H1 (cell line): ENCODE results near the gene KCMF1. TPM values are rescaled to one million over a fixed set of nuclear protein-coding genes. Genes with fewer than 3 reads are reported as not detected.

Source experiments
- CTCF ChIA-PET: fragments of 300-600 bp; sonication (Branson Sonifier 250); formaldehyde crosslinking; loops from one replicate; lab custom pipeline; 2021; ENCODE audit not compliant: partially characterized antibody; lab: Charles Lee
- POLR2A ChIA-PET: fragments of 300-600 bp; sonication (Branson Sonifier 250); formaldehyde crosslinking; loops from one replicate; lab custom pipeline; 2021; ENCODE audit warnings: inconsistent platforms; ENCODE audit not compliant: partially characterized antibody; lab: Charles Lee
- DNase-seq, 2 experiments: peaks; one replicate each; pipeline versions ENCODE4 v3.0.0 to v3.0.0-alpha.2; 2010 to 2022; ENCODE audit warnings: low spot score in 2 of 2, low read depth in 1 of 2, mixed read lengths in 1 of 2
- FAIRE-seq: peaks from 2 replicates; lab custom pipeline; 2011; peaks lifted over from hg19 to GRCh38; lab: Jason Lieb, UNC
- H2AFZ ChIP-seq: 2 replicates; pipeline ENCODE4 v1.8.1; 2012; ENCODE audit warnings: low read length, inconsistent platforms
- H2AK5ac ChIP-seq: 2 replicates; pipeline ENCODE4 v1.6.1; 2013; ENCODE audit warnings: low read depth, low read length
- H2BK120ac ChIP-seq: replicated peaks from 2 replicates; pipeline ENCODE3; 2013; ENCODE audit warnings: low read depth, low read length, inconsistent platforms
- H2BK12ac ChIP-seq: 2 replicates; pipeline ENCODE4 v1.6.1; 2013; ENCODE audit warnings: low read depth, low read length
- H2BK15ac ChIP-seq: 2 replicates; pipeline ENCODE4 v1.6.1; 2013; ENCODE audit warnings: low read length
- H2BK20ac ChIP-seq: 2 replicates; pipeline ENCODE4 v1.6.1; 2013; ENCODE audit warnings: low read length
- H2BK5ac ChIP-seq: 2 replicates; pipeline ENCODE4 v1.6.1; 2013; ENCODE audit warnings: low read depth, low read length
- H3K14ac ChIP-seq: 2 replicates; pipeline ENCODE4 v1.6.1; 2013; ENCODE audit warnings: inconsistent platforms; ENCODE audit not compliant: insufficient read length
- H3K18ac ChIP-seq: 2 replicates; pipeline ENCODE4 v1.6.1; 2013; ENCODE audit warnings: low read length; ENCODE audit errors: extremely low read depth
- H3K23ac ChIP-seq: 2 replicates; pipeline ENCODE4 v1.6.1; 2013; ENCODE audit warnings: inconsistent platforms; ENCODE audit not compliant: insufficient read length
- H3K23me2 ChIP-seq: 2 replicates; pipeline ENCODE4 v1.6.1; 2013; ENCODE audit warnings: low read depth, low read length
- H3K27ac ChIP-seq: 2 replicates; pipeline ENCODE4 v1.6.1; 2011; ENCODE audit warnings: low read depth, low read length, inconsistent platforms
- H3K27me3 ChIP-seq, 4 experiments: replicated peaks in 1 of 4; 1 replicate in 1 of 4; 2 replicates in 3 of 4; pipeline versions ENCODE4 v1.6.1 to v1.8.1; 2011 to 2013; ENCODE audit warnings: low read length in 3 of 4, mild to moderate bottlenecking in 3 of 4, inconsistent platforms in 2 of 4, mixed read lengths in 2 of 4, moderate library complexity in 1 of 4; ENCODE audit not compliant: control insufficient read depth in 3 of 4, insufficient read depth in 3 of 4; ENCODE audit errors: extremely low read depth in 1 of 4
- H3K36me3 ChIP-seq, 4 experiments: 2 replicates each; pipeline versions ENCODE4 v1.6.1 to v1.8.1; 2011 to 2013; ENCODE audit warnings: mild to moderate bottlenecking in 4 of 4, low read length in 3 of 4, moderate library complexity in 2 of 4, control low read depth in 1 of 4, inconsistent platforms in 1 of 4; ENCODE audit not compliant: insufficient read depth in 4 of 4, control insufficient read depth in 2 of 4
- H3K4ac ChIP-seq: replicated peaks from 2 replicates; pipeline ENCODE3; 2013; ENCODE audit warnings: low read length, low read depth, mixed read lengths, inconsistent platforms; ENCODE audit not compliant: insufficient read length
- H3K4me1 ChIP-seq, 4 experiments: replicated peaks in 1 of 4; 1 replicate in 1 of 4; 2 replicates in 3 of 4; pipeline versions ENCODE4 v1.6.1 to v1.8.1; 2011 to 2013; ENCODE audit warnings: low read length in 3 of 4, inconsistent platforms in 2 of 4, mixed read lengths in 1 of 4; ENCODE audit not compliant: insufficient read depth in 4 of 4, control insufficient read depth in 3 of 4
- H3K4me2 ChIP-seq, 2 experiments: 2 replicates each; pipeline versions ENCODE4 v1.6.1 to v1.8.1; 2011 to 2013; ENCODE audit warnings: low read depth in 2 of 2, low read length in 2 of 2, control low read depth in 1 of 2, inconsistent platforms in 1 of 2, mild to moderate bottlenecking in 1 of 2; ENCODE audit not compliant: insufficient read depth in 1 of 2
- H3K4me3 ChIP-seq, 4 experiments: fragments of 200-600, 300-600 bp in 1 of 4; sonication (generic), shearing (Covaris generic), sonication (Bioruptor Twin) in 1 of 4; 2 replicates each; pipeline versions ENCODE4 v1.5.1 to v1.8.1; 2011 to 2016; ENCODE audit warnings: low read length in 4 of 4, low read depth in 3 of 4, control low read depth in 2 of 4, inconsistent platforms in 2 of 4, mild to moderate bottlenecking in 2 of 4, mixed read lengths in 1 of 4, moderate library complexity in 1 of 4; ENCODE audit not compliant: insufficient read depth in 2 of 4; ENCODE audit errors: extremely low read depth in 1 of 4
- H3K56ac ChIP-seq: replicated peaks from 2 replicates; pipeline ENCODE3; 2013; ENCODE audit warnings: low read depth, mild to moderate bottlenecking, mixed read lengths, low read length, inconsistent platforms; ENCODE audit not compliant: insufficient read length
- H3K79me1 ChIP-seq: 2 replicates; pipeline ENCODE4 v1.6.1; 2013; ENCODE audit warnings: low read depth, low read length, control low read depth
- H3K79me2 ChIP-seq, 2 experiments: 2 replicates each; pipeline versions ENCODE4 v1.6.1 to v1.8.1; 2012 to 2013; ENCODE audit warnings: low read length in 2 of 2, mild to moderate bottlenecking in 2 of 2, inconsistent platforms in 1 of 2; ENCODE audit not compliant: insufficient read depth in 2 of 2, control insufficient read depth in 1 of 2
- H3K9ac ChIP-seq, 4 experiments: replicated peaks in 1 of 4; 1 replicate in 1 of 4; 2 replicates in 3 of 4; pipeline versions ENCODE4 v1.6.1 to v1.8.1; 2011 to 2013; ENCODE audit warnings: low read depth in 3 of 4, low read length in 3 of 4, control low read depth in 2 of 4, mild to moderate bottlenecking in 2 of 4, moderate library complexity in 2 of 4, inconsistent platforms in 1 of 4; ENCODE audit errors: extremely low read depth in 1 of 4
- H3K9me3 ChIP-seq, 2 experiments: 2 replicates each; pipeline versions ENCODE4 v1.6.1 to v1.8.1; 2012 to 2013; ENCODE audit warnings: mild to moderate bottlenecking in 2 of 2, moderate library complexity in 2 of 2, control low read depth in 1 of 2, inconsistent platforms in 1 of 2, low read depth in 1 of 2, low read length in 1 of 2, mixed read lengths in 1 of 2; ENCODE audit not compliant: insufficient read depth in 2 of 2
- H4K20me1 ChIP-seq, 2 experiments: replicated peaks in 1 of 2; 2 replicates each; pipeline versions ENCODE3 to v1.8.1; 2011 to 2013; ENCODE audit warnings: inconsistent platforms in 2 of 2, low read length in 2 of 2, mild to moderate bottlenecking in 1 of 2; ENCODE audit not compliant: insufficient read depth in 2 of 2, control insufficient read depth in 1 of 2
- H4K5ac ChIP-seq: 2 replicates; pipeline ENCODE4 v1.6.1; 2013; ENCODE audit warnings: low read length, low read depth, mixed read lengths, inconsistent platforms; ENCODE audit not compliant: insufficient read length
- H4K8ac ChIP-seq: 2 replicates; pipeline ENCODE4 v1.8.0; 2013; ENCODE audit warnings: mild to moderate bottlenecking, moderate library complexity, low read length, inconsistent platforms; ENCODE audit not compliant: insufficient read depth; ENCODE audit errors: extremely low read depth
- H4K91ac ChIP-seq: replicated peaks from 2 replicates; pipeline ENCODE3; 2013; ENCODE audit warnings: low read length, mixed read lengths, inconsistent platforms; ENCODE audit not compliant: insufficient read length
- BACH1 ChIP-seq: IDR thresholded peaks from 2 replicates; pipeline ENCODE4 v1.6.1; 2012; ENCODE audit warnings: low read length, improper control_type of control experiment
- CHD1 ChIP-seq: IDR thresholded peaks from 2 replicates; pipeline ENCODE4 v1.6.1; 2012; ENCODE audit warnings: low read depth, low read length, improper control_type of control experiment
- CHD2 ChIP-seq: IDR thresholded peaks from 2 replicates; pipeline ENCODE4 v1.6.1; 2012; ENCODE audit warnings: low read length, improper control_type of control experiment
- CTBP2 ChIP-seq: IDR thresholded peaks from 2 replicates; pipeline ENCODE4 v1.7.0; 2011; ENCODE audit warnings: borderline replicate concordance, mild to moderate bottlenecking, moderate library complexity, mixed read lengths, low read length; ENCODE audit not compliant: insufficient read depth, insufficient read length
- CTCF ChIP-seq, 3 experiments: IDR thresholded peaks; 1 replicate in 2 of 3; 2 replicates in 1 of 3; pipeline versions ENCODE4 v1.5.1 to v1.6.1; 2011; ENCODE audit warnings: low read length in 3 of 3, mild to moderate bottlenecking in 3 of 3, inconsistent platforms in 2 of 3, low read depth in 1 of 3, moderate library complexity in 1 of 3; ENCODE audit not compliant: insufficient read depth in 1 of 3; ENCODE audit errors: control extremely low read depth in 1 of 3
- EZH2 ChIP-seq: fragments of 200-600 bp; sonication (generic); IDR thresholded peaks from 2 replicates; pipeline ENCODE4 v1.7.1; 2012; ENCODE audit warnings: low read depth, mild to moderate bottlenecking, moderate library complexity, low read length, inconsistent platforms; ENCODE audit not compliant: severe bottlenecking
- JUND ChIP-seq: IDR thresholded peaks from 2 replicates; pipeline ENCODE4 v1.6.1; 2011; ENCODE audit warnings: mild to moderate bottlenecking, improper control_type of control experiment, low read length
- PHF8 ChIP-seq: fragments of 200-600 bp; sonication (generic); conservative IDR thresholded peaks from 2 replicates; pipeline ENCODE4 v1.7.1; 2012; ENCODE audit warnings: low read depth, mild to moderate bottlenecking, inconsistent platforms, low read length, moderate library complexity
- POLR2AphosphoS5 ChIP-seq: IDR thresholded peaks from 2 replicates; pipeline ENCODE4 v1.6.1; 2011; ENCODE audit warnings: low read depth, low read length
- SIX5 ChIP-seq: IDR thresholded peaks from 2 replicates; pipeline ENCODE4 v1.6.1; 2011; ENCODE audit warnings: mild to moderate bottlenecking, low read depth, low read length
- TAF1 ChIP-seq: IDR thresholded peaks from 2 replicates; pipeline ENCODE4 v1.6.1; 2011; ENCODE audit warnings: mild to moderate bottlenecking, low read depth, low read length
- YY1 ChIP-seq: IDR thresholded peaks from 2 replicates; pipeline ENCODE4 v1.6.1; 2011; ENCODE audit warnings: low read depth, mild to moderate bottlenecking, low read length
- WGBS, 2 experiments: shearing (Covaris generic) in 1 of 2; methylation state at CpG; one replicate each; pipeline versions ENCODE4 v1.1.6 to v1.1.7; 2013 to 2015; ENCODE audit warnings: low lambda C conversion rate in 2 of 2, mixed read lengths in 2 of 2, inconsistent platforms in 1 of 2, low coverage in 1 of 2, missing lambda C conversion rate in 1 of 2; ENCODE audit not compliant: insufficient replicate concordance in 2 of 2, insufficient coverage in 1 of 2, insufficient read length in 1 of 2; ENCODE audit errors: extremely low coverage in 1 of 2, missing lambda C conversion rate in 1 of 2; 5-methylcytosine and 5-hydroxymethylcytosine counted together
- polyA plus RNA-seq, 7 experiments: library from polyadenylated mRNA; depleted of rRNA in 3 of 7; stranded (reverse) in 5 of 7; unstranded in 2 of 7; fragments of >200 nt in 5 of 7; fragments of 200-250 nt in 2 of 7; gene quantifications; 1 replicate in 5 of 7; 2 replicates in 1 of 7; 4 replicates in 1 of 7; pipeline versions ENCODE4 v1.2.1 to v1.2.3, GENCODE V29; 2011 to 2013; ENCODE audit warnings: missing spikeins in 2 of 7, mixed read lengths in 2 of 7
- total RNA-seq: library from RNA; stranded (reverse); fragmentation: NEBNext Ultra II Directional; extraction: Animal tissue kit (Norgen Biotek cat#: 25700); gene quantifications from 2 replicates; pipeline ENCODE4 v1.2.1, GENCODE V29; 2021

The KCMF1 gene
- total and polyA plus RNA-seq, 2 of the 8 experiments (the other 6 are each of a cell fraction or from before 2014, with no cell fraction given): 86.9 to 149 TPM

- Histone ChIP-seq H2AK5ac (no peak overlapping the region), H4K20me1 (no peaks in the 10 kb centered on the region), H3K27me3 (peaks cover 0 to 4% (median 0%) of the 10 kb centered on the region in 4 experiments; a peak in 4 of 7 replicates), H3K27ac (no peak overlapping the region), H4K8ac (no peak overlapping the region), H3K4me3 (no peak overlapping the region), H2BK12ac (no peak overlapping the region), H3K4me1 (peaks cover 9 to 18% (median 12%) of the 10 kb centered on the region in 4 experiments), H2AFZ (no peak overlapping the region), H3K79me1 (no peaks in the 10 kb centered on the region), H3K56ac (no peak overlapping the region), H3K9me3 (no peaks in the 10 kb centered on the region), H3K4me2 (no peak overlapping the region), H3K4ac (no peak overlapping the region), H3K36me3 (no peaks in the 10 kb centered on the region), H2BK120ac (no peak overlapping the region), H2BK15ac (no peak overlapping the region), H3K14ac (no peak overlapping the region), H3K23ac (no peak overlapping the region), H3K9ac (no peak overlapping the region), H3K79me2 (no peaks in the 10 kb centered on the region), H4K5ac (no peak overlapping the region), H3K23me2 (peaks cover 3% of the 10 kb centered on the region; the same call in 1 of the 2 replicates), H4K91ac (no peak overlapping the region), H2BK20ac (no peak overlapping the region), H3K18ac (no peak overlapping the region), H2BK5ac (no peak overlapping the region)
- no peak for DNase-seq
- 95% methylated on average over 6 of the region's 6 CpGs; no CpG with 5 or more reads in 1 of the 2 experiments for WGBS, 2 experiments
- POLR2A ChIA-PET: interaction anchor here (0.9 to 1.7 kb wide), 5 partner anchors 8 to 236 kb away, joined by 3 to 6 read pairs (median 3); no protein-coding TSS in a partner anchor
- no peak for FAIRE-seq
- CTCF ChIA-PET: interaction anchor here (0.6 to 2.1 kb wide), 8 partner anchors 10 to 265 kb away, joined by 3 to 7 read pairs (median 4); no protein-coding TSS in a partner anchor
- TF ChIP-seq SIX5 (no peak), PHF8 (no peak), CHD1 (no peak), TAF1 (no peak), YY1 (no peak), CHD2 (no peak), POLR2AphosphoS5 (no peak), BACH1 (no peak), EZH2 (no peak), CTCF (IDR thresholded peaks at IDR 0.05; ENCODE audit: control extremely low read depth in 1 of 3, insufficient read depth in 1 of 3, low read depth in 1 of 3, low read length in 3 of 3) (no peak), JUND (no peak), CTBP2 (no peak)
Observed at GRCh38 chr2:85062565-85062964, 91.6 kb downstream of the KCMF1 start.
